ENCODE measurements around the gene OR2A12.

OR2A12 gene

GRCh38 chr7:144085978-144086377, at the start of gene OR2A12:
Gene OR2A12 (plus strand): TSS chr7:144086278. CDS start chr7:144095108, 8,830 bp downstream.
- no peak within 1 kb of the TSS for H3K4me3 ChIP-seq (ENCODE audit: low read depth, low read length)
- TF ChIP-seq CTCF (IDR thresholded peaks at IDR 0.05; ENCODE audit: low read depth, low read length, missing control alignments) = no peak
- no peak for DNase-seq (ENCODE audit: low read depth)
- in situ Hi-C loops (cut with HindIII; ENCODE audit: low sequenced_read_pairs) = no loop called here

- DNase-seq (ENCODE audit: low read depth) = no peak
- no peak overlapping the region for H3K4me3 ChIP-seq (ENCODE audit: low read depth, low read length)
- TF ChIP-seq CTCF (IDR thresholded peaks at IDR 0.05; ENCODE audit: low read depth, low read length, missing control alignments) = no peak
- in situ Hi-C loops (cut with HindIII; ENCODE audit: low sequenced_read_pairs) = no loop called here
These were observed 49.7 kb upstream of the OR2A12 start for GRCh38 chr7:144036302-144036885.

- no peak for DNase-seq (ENCODE audit: low read depth)
- in situ Hi-C loops (cut with HindIII; ENCODE audit: low sequenced_read_pairs) = no loop called here
- H3K4me3 ChIP-seq (ENCODE audit: low read depth, low read length) = no peak overlapping the region
- no peak for TF ChIP-seq CTCF (IDR thresholded peaks at IDR 0.05; ENCODE audit: low read depth, low read length, missing control alignments)
These were observed 48.6 kb upstream of the OR2A12 start for GRCh38 chr7:144037414-144038035.

GRCh38 chr7:144038887-144039286, 47.2 kb upstream of the OR2A12 start:
- no peak overlapping the region for H3K4me3 ChIP-seq (ENCODE audit: low read depth, low read length)
- TF ChIP-seq CTCF (IDR thresholded peaks at IDR 0.05; ENCODE audit: low read depth, low read length, missing control alignments) = no peak
- in situ Hi-C loops (cut with HindIII; ENCODE audit: low sequenced_read_pairs) = no loop called here
- no peak for DNase-seq (ENCODE audit: low read depth)

- no peak for DNase-seq (ENCODE audit: low read depth)
- H3K4me3 ChIP-seq (ENCODE audit: low read depth, low read length) = no peak within 1 kb of the TSS
- in situ Hi-C loops (cut with HindIII; ENCODE audit: low sequenced_read_pairs) = no loop called here
- no peak for TF ChIP-seq CTCF (IDR thresholded peaks at IDR 0.05; ENCODE audit: low read depth, low read length, missing control alignments)
These were observed 37.4 kb upstream of the OR2A12 start, which contains the start of gene OR2A5 for GRCh38 chr7:144048648-144049047. Gene OR2A5 (plus strand): TSS chr7:144048948. CDS start chr7:144050402, 1,454 bp downstream.

- no peak overlapping the region for H3K4me3 ChIP-seq (ENCODE audit: low read depth, low read length)
- no peak for TF ChIP-seq CTCF (IDR thresholded peaks at IDR 0.05; ENCODE audit: low read depth, low read length, missing control alignments)
- no peak for DNase-seq (ENCODE audit: low read depth)
- in situ Hi-C loops (cut with HindIII; ENCODE audit: low sequenced_read_pairs) = no loop called here
These were observed 36.6 kb upstream of the OR2A12 start for GRCh38 chr7:144049491-144049890.

All from astrocyte of the cerebellum (primary cell).